ENCODE results near the gene SLC41A1. TPM values are rescaled to one million over a fixed set of nuclear protein-coding genes. Genes with fewer than 3 reads are reported as not detected.
A peak's percentile ranks its signal among the peaks of the same experiment; 100 is the strongest.

Gene SLC41A1
- total and polyA plus RNA-seq, 9 of the 15 experiments (the other 6 are each of a cell fraction or from before 2014, with no cell fraction given), result 4.1 to 29.3 (median 11.4) TPM

- peak; percentile 19 to 87; a peak in 2 of 4 replicates for TF ChIP-seq RCOR1 (IDR thresholded peaks at IDR 0.05; ENCODE audit: borderline replicate concordance in 1 of 2, low read depth in 2 of 2, low read length in 2 of 2)
- no peak for TF ChIP-seq WHSC1 (IDR thresholded peaks at IDR 0.05; ENCODE audit: low read length)
- TF ChIP-seq SIRT6 (IDR thresholded peaks at IDR 0.05; ENCODE audit: low read depth, low read length), result no peak
- no peak for TF ChIP-seq XRCC3 (IDR thresholded peaks at IDR 0.05)
- TF ChIP-seq C11orf30 (IDR thresholded peaks at IDR 0.05; ENCODE audit: low read depth), result no peak
- no peak for TF ChIP-seq BRCA1 (IDR thresholded peaks at IDR 0.05)
- no peak for TF ChIP-seq BRCA1 (CRISPR knock-in tag; IDR thresholded peaks at IDR 0.05)
- no peak for TF ChIP-seq ZNF184 (CRISPR knock-in tag; IDR thresholded peaks at IDR 0.05)
- no peak for TF ChIP-seq ZNF561 (CRISPR knock-in tag; conservative IDR thresholded peaks at IDR 0.05)
- no peak for TF ChIP-seq SNRNP70 (optimal IDR thresholded peaks at IDR 0.05; ENCODE audit: low read depth, low read length)
- TF ChIP-seq RBFOX2 (IDR thresholded peaks at IDR 0.05; ENCODE audit: low read depth, low read length), result no peak
- TF ChIP-seq KDM4B (IDR thresholded peaks at IDR 0.05; ENCODE audit: borderline replicate concordance in 2 of 2, low read depth in 1 of 2), result no peak
- TF ChIP-seq ZC3H11A (IDR thresholded peaks at IDR 0.05; ENCODE audit: low read depth, low read length), result 0 out of 2 replicates have a peak, but pooled peaks have one; percentile 36
- no peak for TF ChIP-seq ZFP36 (IDR thresholded peaks at IDR 0.05; ENCODE audit: low read depth, low read length, partially characterized antibody)
- TF ChIP-seq SMAD4 (CRISPR knock-in tag; conservative IDR thresholded peaks at IDR 0.05), result no peak
- no peak for TF ChIP-seq CEBPG (CRISPR knock-in tag; IDR thresholded peaks at IDR 0.05)
- no peak for TF ChIP-seq CEBPG (tag; conservative IDR thresholded peaks at IDR 0.05 in 1 of 2, IDR thresholded peaks at IDR 0.05 in 1 of 2)
- no peak for TF ChIP-seq U2AF2 (optimal IDR thresholded peaks at IDR 0.05; ENCODE audit: low read depth, low read length)
- peak; percentile 52; the same call in 1 of the 2 replicates for TF ChIP-seq MYC (IDR thresholded peaks at IDR 0.05; ENCODE audit: low read depth, low read length)
- TF ChIP-seq MYC (CRISPR knock-in tag; IDR thresholded peaks at IDR 0.05; ENCODE audit: borderline replicate concordance, low read depth), result no peak
- no peak for TF ChIP-seq HNRNPH1 (optimal IDR thresholded peaks at IDR 0.05; ENCODE audit: low read depth, low read length)
- TF ChIP-seq TOE1 (IDR thresholded peaks at IDR 0.05; ENCODE audit: borderline replicate concordance), result no peak
- TF ChIP-seq TOE1 (CRISPR knock-in tag; IDR thresholded peaks at IDR 0.05; ENCODE audit: borderline replicate concordance, low read depth), result no peak
- TF ChIP-seq RAD21 (CRISPR knock-in tag; conservative IDR thresholded peaks at IDR 0.05 in 1 of 2, IDR thresholded peaks at IDR 0.05 in 1 of 2), result peak; percentile 95 to 97
- TF ChIP-seq POLR3A (IDR thresholded peaks at IDR 0.05; ENCODE audit: borderline replicate concordance, extremely low read depth, insufficient read depth, insufficient read length), result no peak
- no peak for TF ChIP-seq ILK (tag; IDR thresholded peaks at IDR 0.05; ENCODE audit: borderline replicate concordance, low read depth)
- no peak for TF ChIP-seq ZNF583 (CRISPR knock-in tag; IDR thresholded peaks at IDR 0.05)
- TF ChIP-seq CREB1 (IDR thresholded peaks at IDR 0.05), result no peak
- no peak for TF ChIP-seq CREB1 (CRISPR knock-in tag; IDR thresholded peaks at IDR 0.05)
- no peak for TF ChIP-seq MIER1 (IDR thresholded peaks at IDR 0.05; ENCODE audit: low read depth)
- TF ChIP-seq TSC22D4 (tag; IDR thresholded peaks at IDR 0.05), result no peak
Observed at GRCh38 chr1:205791568-205792180, 21.3 kb downstream of the SLC41A1 start (continued).

Measured in K562 (cell line).